HG03571 (cell line): ENCODE results near the gene CAMTA1.

ENCODE experiments used
- ATAC-seq: cut with Tn5 transposase; IDR thresholded peaks from one replicate; pipeline ENCODE4 v1.9.1; 2021; ENCODE audit not compliant: unreplicated experiment

Gene CAMTA1

GRCh38 chr1:6923012-6923411 lies 137.8 kb downstream of the CAMTA1 start:
- ATAC-seq = no peak

GRCh38 chr1:6923416-6923815 lies 138.2 kb downstream of the CAMTA1 start:
- no peak for ATAC-seq

- no peak for ATAC-seq
These were observed 139.0 kb downstream of the CAMTA1 start for GRCh38 chr1:6923955-6924881.

- ATAC-seq = no peak
These were observed 139.6 kb downstream of the CAMTA1 start for GRCh38 chr1:6924891-6925290.

- ATAC-seq = no peak
These were observed 142.4 kb downstream of the CAMTA1 start for GRCh38 chr1:6927626-6928025.

GRCh38 chr1:6928106-6928885 lies 143.0 kb downstream of the CAMTA1 start:
- no peak for ATAC-seq

GRCh38 chr1:6930732-6931300 lies 145.6 kb downstream of the CAMTA1 start:
- ATAC-seq = no peak

- no peak for ATAC-seq
These were observed 150.2 kb downstream of the CAMTA1 start for GRCh38 chr1:6935361-6935883.

GRCh38 chr1:6935911-6936690 lies 150.8 kb downstream of the CAMTA1 start:
- no peak for ATAC-seq

GRCh38 chr1:6937048-6937447 lies 151.8 kb downstream of the CAMTA1 start:
- no peak for ATAC-seq

- no peak for ATAC-seq
These were observed 154.1 kb downstream of the CAMTA1 start for GRCh38 chr1:6939363-6939762.

GRCh38 chr1:6941786-6942185 lies 156.5 kb downstream of the CAMTA1 start:
- no peak for ATAC-seq

- ATAC-seq = no peak
These were observed 157.7 kb downstream of the CAMTA1 start for GRCh38 chr1:6942990-6943389.

GRCh38 chr1:6944434-6944833 lies 159.2 kb downstream of the CAMTA1 start:
- no peak for ATAC-seq

- no peak for ATAC-seq
These were observed 162.7 kb downstream of the CAMTA1 start for GRCh38 chr1:6947952-6948351.

- no peak for ATAC-seq
These were observed 163.2 kb downstream of the CAMTA1 start for GRCh38 chr1:6948416-6948815.

GRCh38 chr1:6948861-6949260 lies 163.6 kb downstream of the CAMTA1 start:
- ATAC-seq = no peak

- no peak for ATAC-seq
These were observed 164.9 kb downstream of the CAMTA1 start for GRCh38 chr1:6950001-6950765.

- ATAC-seq = no peak
These were observed 166.3 kb downstream of the CAMTA1 start for GRCh38 chr1:6951536-6951935.

- no peak for ATAC-seq
These were observed 168.0 kb downstream of the CAMTA1 start for GRCh38 chr1:6953216-6953615.
